Measurements from ENCODE around the gene APOM.

- TF ChIP-seq, protein P1, sequence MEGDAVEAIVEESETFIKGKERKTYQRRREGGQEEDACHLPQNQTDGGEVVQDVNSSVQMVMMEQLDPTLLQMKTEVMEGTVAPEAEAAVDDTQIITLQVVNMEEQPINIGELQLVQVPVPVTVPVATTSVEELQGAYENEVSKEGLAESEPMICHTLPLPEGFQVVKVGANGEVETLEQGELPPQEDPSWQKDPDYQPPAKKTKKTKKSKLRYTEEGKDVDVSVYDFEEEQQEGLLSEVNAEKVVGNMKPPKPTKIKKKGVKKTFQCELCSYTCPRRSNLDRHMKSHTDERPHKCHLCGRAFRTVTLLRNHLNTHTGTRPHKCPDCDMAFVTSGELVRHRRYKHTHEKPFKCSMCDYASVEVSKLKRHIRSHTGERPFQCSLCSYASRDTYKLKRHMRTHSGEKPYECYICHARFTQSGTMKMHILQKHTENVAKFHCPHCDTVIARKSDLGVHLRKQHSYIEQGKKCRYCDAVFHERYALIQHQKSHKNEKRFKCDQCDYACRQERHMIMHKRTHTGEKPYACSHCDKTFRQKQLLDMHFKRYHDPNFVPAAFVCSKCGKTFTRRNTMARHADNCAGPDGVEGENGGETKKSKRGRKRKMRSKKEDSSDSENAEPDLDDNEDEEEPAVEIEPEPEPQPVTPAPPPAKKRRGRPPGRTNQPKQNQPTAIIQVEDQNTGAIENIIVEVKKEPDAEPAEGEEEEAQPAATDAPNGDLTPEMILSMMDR (IDR thresholded peaks at IDR 0.05) = no peak
- TF ChIP-seq POLR2A (IDR thresholded peaks at IDR 0.05) = no peak
Observed at GRCh38 chr6:31617010-31617409, 38.7 kb upstream of the APOM start.

Data from thyroid gland (tissue), 4 donors.